Measurements from ENCODE around the gene ABRACL. TPM values are rescaled to one million over a fixed set of nuclear protein-coding genes. Genes with fewer than 3 reads are reported as not detected.

The ABRACL gene
- total RNA-seq (22.6 and 23.0 TPM in 2 replicates), polyA plus RNA-seq (13.6 and 29.3 TPM in 2 replicates), polyA minus RNA-seq (12.3 and 12.8 TPM in 2 replicates)
- total RNA-seq (2013): 63.4 TPM

DNA sequence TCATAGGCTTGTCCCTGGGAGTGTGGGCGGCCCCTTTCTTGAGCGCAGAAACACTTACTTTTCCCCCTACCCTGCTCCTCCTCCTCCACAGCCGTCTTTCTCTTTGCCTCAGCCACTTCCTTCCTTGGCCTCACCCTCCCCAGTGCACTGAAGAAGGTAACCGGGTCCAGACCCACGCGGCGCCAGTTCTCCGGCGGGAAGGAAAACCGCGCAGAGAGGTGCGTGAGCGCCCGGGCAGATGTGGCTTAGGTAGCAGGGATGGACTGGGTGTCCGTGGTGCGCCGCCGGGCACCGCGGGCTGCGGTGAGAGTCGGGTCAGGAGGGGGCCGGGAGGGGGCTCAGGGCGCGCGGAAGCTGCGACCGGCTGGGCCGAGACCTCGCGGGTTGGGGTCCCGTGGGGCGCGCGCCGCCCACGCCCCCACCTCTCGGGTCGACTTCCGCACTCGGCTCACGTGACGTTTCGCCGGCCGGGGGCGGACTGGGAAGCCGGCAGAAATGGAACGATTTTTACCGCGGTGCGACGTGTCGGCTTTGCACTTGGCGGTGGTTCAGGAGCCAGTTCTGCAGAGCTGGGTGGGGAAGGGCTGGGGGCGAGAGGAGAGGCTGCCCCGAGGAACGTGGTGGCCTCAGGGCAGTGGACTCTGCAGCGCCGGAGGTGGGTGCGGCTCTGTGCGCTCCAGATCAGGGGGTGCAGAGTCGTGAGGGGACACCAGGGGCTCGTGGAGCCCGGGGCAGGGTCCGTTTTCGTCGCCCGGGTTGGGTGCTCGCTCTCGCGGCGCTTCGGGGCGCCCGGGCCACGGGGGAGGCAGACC, at the start of gene ABRACL:
Gene ABRACL (plus strand): TSS at position 88 of the 812 bp plus-strand sequence. CDS start 5,416 bp downstream, outside the sequence.
- Histone ChIP-seq H3K9me3 (ENCODE audit: control extremely low read depth in 1 of 3, control insufficient read depth in 2 of 3, insufficient read depth in 1 of 3, low read length in 2 of 3) (no peaks in the 10 kb centered on the region), H3K9ac (ENCODE audit: low read length) (peak within 1 kb of the TSS; percentile 97), H3K79me2 (ENCODE audit: control insufficient read depth, insufficient read depth, low read length) (peaks cover 57% of the 10 kb centered on the region), H3K27ac (ENCODE audit: low read length in 2 of 2) (peak within 1 kb of the TSS; percentile 87 to 92), H4K20me1 (ENCODE audit: control insufficient read depth, insufficient read depth, low read length, poor library complexity, severe bottlenecking) (peaks cover 17% of the 10 kb centered on the region), H3K4me2 (replicated peaks; ENCODE audit: low read depth, low read length, poor library complexity, severe bottlenecking) (peak within 1 kb of the TSS; percentile 95), H3K4me1 (ENCODE audit: control insufficient read depth in 2 of 2, insufficient read depth in 2 of 2, low read length in 2 of 2) (peaks cover 27 to 28% of the 10 kb centered on the region in 2 donors), H3K36me3 (replicated peaks in 1 of 2; ENCODE audit: control extremely low read depth in 1 of 2, control insufficient read depth in 1 of 2, extremely low read depth in 1 of 2, insufficient read depth in 2 of 2, low read length in 1 of 2) (peaks cover 2 to 8% of the 10 kb centered on the region in 2 experiments), H2AFZ (ENCODE audit: insufficient read depth, low read depth, low read length, poor library complexity, severe bottlenecking) (peak within 1 kb of the TSS; percentile 96), H3K27me3 (replicated peaks in 1 of 4; ENCODE audit: control extremely low read depth in 1 of 4, control insufficient read depth in 3 of 4, insufficient read depth in 4 of 4, low read length in 3 of 4) (no peaks in the 10 kb centered on the region), H3K4me3 (ENCODE audit: control extremely low read depth in 1 of 5, extremely low read depth in 1 of 5, insufficient read depth in 1 of 5, low read depth in 2 of 5, low read length in 4 of 5) (peak within 1 kb of the TSS; percentile 84 to 100 (median 89))
- CTCF ChIA-PET: interaction anchor here (0.8 to 3.1 kb wide), 7 partner anchors 13 to 341 kb away, joined by 3 to 15 read pairs (median 5); no protein-coding TSS in a partner anchor
- no peaks in the 10 kb centered on the region for H3K9me3 Mint-ChIP-seq (ENCODE audit: insufficient read depth)
- ATAC-seq (ENCODE audit: low read depth) (peak; percentile 72), DNase-seq (peak; percentile 87)
- POLR2A ChIA-PET: interaction anchor here (0.8 to 1.4 kb wide), 4 partner anchors 41 to 346 kb away, joined by 3 read pairs; partner anchors contain the start of gene CCDC28A
- intact Hi-C loops (cut with micrococcal nuclease): loop anchor here (2.0 to 10.0 kb wide), 2 partner anchors 336 to 624 kb away; partner anchors contain the start of gene HEBP2
- no peaks in the 10 kb centered on the region for H3K27me3 Mint-ChIP-seq
- WGBS (ENCODE audit: insufficient coverage): under 1% methylated on average over 67 of the region's 77 CpGs
- peak within 1 kb of the TSS; percentile 94 for H3K27ac Mint-ChIP-seq
- H3K4me1 Mint-ChIP-seq: peaks cover 20% of the 10 kb centered on the region
- TF ChIP-seq, protein P1, sequence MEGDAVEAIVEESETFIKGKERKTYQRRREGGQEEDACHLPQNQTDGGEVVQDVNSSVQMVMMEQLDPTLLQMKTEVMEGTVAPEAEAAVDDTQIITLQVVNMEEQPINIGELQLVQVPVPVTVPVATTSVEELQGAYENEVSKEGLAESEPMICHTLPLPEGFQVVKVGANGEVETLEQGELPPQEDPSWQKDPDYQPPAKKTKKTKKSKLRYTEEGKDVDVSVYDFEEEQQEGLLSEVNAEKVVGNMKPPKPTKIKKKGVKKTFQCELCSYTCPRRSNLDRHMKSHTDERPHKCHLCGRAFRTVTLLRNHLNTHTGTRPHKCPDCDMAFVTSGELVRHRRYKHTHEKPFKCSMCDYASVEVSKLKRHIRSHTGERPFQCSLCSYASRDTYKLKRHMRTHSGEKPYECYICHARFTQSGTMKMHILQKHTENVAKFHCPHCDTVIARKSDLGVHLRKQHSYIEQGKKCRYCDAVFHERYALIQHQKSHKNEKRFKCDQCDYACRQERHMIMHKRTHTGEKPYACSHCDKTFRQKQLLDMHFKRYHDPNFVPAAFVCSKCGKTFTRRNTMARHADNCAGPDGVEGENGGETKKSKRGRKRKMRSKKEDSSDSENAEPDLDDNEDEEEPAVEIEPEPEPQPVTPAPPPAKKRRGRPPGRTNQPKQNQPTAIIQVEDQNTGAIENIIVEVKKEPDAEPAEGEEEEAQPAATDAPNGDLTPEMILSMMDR (IDR thresholded peaks at IDR 0.05): no peak
- H3K4me3 Mint-ChIP-seq: no peak within 1 kb of the TSS

GRCh38 chr6:138979365-138979764, 49.2 kb upstream of the ABRACL start:
- ChIA-PET POLR2A (no interaction called here), CTCF (interaction anchor here (0.7 kb wide), 1 partner anchor 10 kb away, joined by 3 read pairs; no protein-coding TSS in a partner anchor)
- Mint-ChIP-seq H3K9me3 (ENCODE audit: insufficient read depth) (no peaks in the 10 kb centered on the region), H3K27me3 (no peaks in the 10 kb centered on the region), H3K27ac (no peak overlapping the region), H3K4me1 (peaks cover 50% of the 10 kb centered on the region), H3K4me3 (no peak overlapping the region)
- DNase-seq: no peak
- Histone ChIP-seq H3K9me3 (ENCODE audit: control extremely low read depth in 1 of 3, control insufficient read depth in 2 of 3, insufficient read depth in 1 of 3, low read length in 2 of 3) (no peaks in the 10 kb centered on the region), H3K36me3 (replicated peaks in 1 of 2; ENCODE audit: control extremely low read depth in 1 of 2, control insufficient read depth in 1 of 2, extremely low read depth in 1 of 2, insufficient read depth in 2 of 2, low read length in 1 of 2) (peaks cover 0 to 2% of the 10 kb centered on the region in 2 experiments), H3K27ac (ENCODE audit: low read length in 2 of 2) (no peak overlapping the region), H3K4me2 (replicated peaks; ENCODE audit: low read depth, low read length, poor library complexity, severe bottlenecking) (no peak overlapping the region), H3K9ac (ENCODE audit: low read length) (no peak overlapping the region), H3K27me3 (replicated peaks in 1 of 4; ENCODE audit: control extremely low read depth in 1 of 4, control insufficient read depth in 3 of 4, insufficient read depth in 4 of 4, low read length in 3 of 4) (no peaks in the 10 kb centered on the region), H3K4me3 (ENCODE audit: control extremely low read depth in 1 of 5, extremely low read depth in 1 of 5, insufficient read depth in 1 of 5, low read depth in 2 of 5, low read length in 4 of 5) (no peak overlapping the region), H4K20me1 (ENCODE audit: control insufficient read depth, insufficient read depth, low read length, poor library complexity, severe bottlenecking) (peaks cover 54% of the 10 kb centered on the region), H3K4me1 (ENCODE audit: control insufficient read depth in 2 of 2, insufficient read depth in 2 of 2, low read length in 2 of 2) (peaks cover 8 to 20% of the 10 kb centered on the region in 2 donors), H2AFZ (ENCODE audit: insufficient read depth, low read depth, low read length, poor library complexity, severe bottlenecking) (no peak overlapping the region), H3K79me2 (ENCODE audit: control insufficient read depth, insufficient read depth, low read length) (peaks cover 99% of the 10 kb centered on the region)
- TF ChIP-seq, protein P1 (IDR thresholded peaks at IDR 0.05): no peak
- no peak for TF ChIP-seq EZH2 (IDR thresholded peaks at IDR 0.05; ENCODE audit: borderline replicate concordance, insufficient read depth, low read depth, low read length, poor library complexity, severe bottlenecking)
- intact Hi-C loops (cut with micrococcal nuclease): no loop called here
- 96% methylated on average over 2 of the region's 2 CpGs for WGBS (ENCODE audit: insufficient coverage)
- no peak for ATAC-seq (ENCODE audit: low read depth)
